HG03378 (cell line): ENCODE results near the gene ZNF177.

Source experiments
- ATAC-seq: cut with Tn5 transposase; IDR thresholded peaks from one replicate; pipeline ENCODE4 v1.9.1; 2021; ENCODE audit warnings: mild to moderate bottlenecking, moderate library complexity; ENCODE audit not compliant: unreplicated experiment

The ZNF177 gene

GRCh38 chr19:9413240-9413954 is 50.6 kb downstream of the ZNF177 start:
- no peak for ATAC-seq

GRCh38 chr19:9427941-9428340 is 65.1 kb downstream of the ZNF177 start:
- ATAC-seq: no peak

GRCh38 chr19:9430444-9430843 is 67.6 kb downstream of the ZNF177 start:
- ATAC-seq: no peak

DNA sequence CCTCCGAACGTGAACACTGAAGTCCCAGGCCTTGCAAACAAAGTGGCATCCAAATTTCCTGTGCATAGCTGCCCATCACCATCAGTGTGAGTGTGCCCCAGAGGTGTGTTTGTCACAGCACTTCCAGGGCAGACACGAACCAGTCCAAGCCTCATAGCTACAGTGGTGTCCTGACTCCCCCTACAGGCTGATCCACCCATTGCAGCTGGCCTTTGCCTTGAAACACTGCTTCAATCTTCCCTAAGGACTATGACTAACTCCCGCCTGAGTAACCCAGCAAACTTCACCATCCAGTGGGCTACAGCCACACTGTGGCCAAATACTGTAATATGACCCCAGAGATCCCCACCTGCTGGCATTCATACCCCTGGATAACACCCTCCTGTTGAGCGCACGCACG is 68.7 kb downstream of the ZNF177 start:
- ATAC-seq: no peak
